H9 (cell line): ENCODE results near the gene USP21. TPM values are rescaled to one million over a fixed set of nuclear protein-coding genes. Genes with fewer than 3 reads are reported as not detected.

Experiments used
- DNase-seq: peaks from one replicate; pipeline ENCODE4 v3.0.0-alpha.2; 2017
- H2AFZ ChIP-seq: one replicate; pipeline ENCODE4 v1.6.1; 2013; ENCODE audit warnings: mild to moderate bottlenecking, low read length, control low read depth, moderate library complexity
- H2AK5ac ChIP-seq: 2 replicates; pipeline ENCODE4 v1.6.1; 2013; ENCODE audit warnings: low read length, control low read depth, mixed read lengths; ENCODE audit not compliant: insufficient read length
- H2BK120ac ChIP-seq: one replicate; pipeline ENCODE4 v1.6.1; 2013; ENCODE audit warnings: low read depth, mild to moderate bottlenecking, low read length, control low read depth, inconsistent platforms; ENCODE audit not compliant: poor library complexity, severe bottlenecking
- H2BK12ac ChIP-seq: 2 replicates; pipeline ENCODE4 v1.6.1; 2013; ENCODE audit warnings: low read length, control low read depth, mixed read lengths, low read depth; ENCODE audit not compliant: insufficient read length
- H2BK15ac ChIP-seq: 2 replicates; pipeline ENCODE4 v1.6.1; 2013; ENCODE audit warnings: low read depth, low read length, control low read depth
- H2BK20ac ChIP-seq: one replicate; pipeline ENCODE4 v1.6.1; 2013; ENCODE audit warnings: low read depth, mild to moderate bottlenecking, low read length, control low read depth, inconsistent platforms; ENCODE audit not compliant: poor library complexity, severe bottlenecking
- H2BK5ac ChIP-seq: 2 replicates; pipeline ENCODE4 v1.6.1; 2013; ENCODE audit warnings: low read length, control low read depth, mixed read lengths; ENCODE audit not compliant: insufficient read length
- H3K14ac ChIP-seq: 2 replicates; pipeline ENCODE4 v1.6.1; 2013; ENCODE audit warnings: low read length, control low read depth; ENCODE audit not compliant: insufficient read depth
- H3K18ac ChIP-seq: 2 replicates; pipeline ENCODE4 v1.6.1; 2013; ENCODE audit warnings: low read depth, mild to moderate bottlenecking, mixed read lengths, low read length, control low read depth; ENCODE audit not compliant: insufficient read length
- H3K23ac ChIP-seq: 2 replicates; pipeline ENCODE4 v1.6.1; 2013; ENCODE audit warnings: low read length, control low read depth, mixed read lengths, low read depth; ENCODE audit not compliant: insufficient read length
- H3K23me2 ChIP-seq: 2 replicates; pipeline ENCODE4 v1.6.1; 2013; ENCODE audit warnings: low read depth, mild to moderate bottlenecking, mixed read lengths, low read length, control low read depth; ENCODE audit not compliant: insufficient read length, poor library complexity, severe bottlenecking
- H3K27ac ChIP-seq: 2 replicates; pipeline ENCODE4 v1.5.1; 2013; ENCODE audit warnings: low read length, control low read depth, mixed read lengths, low read depth; ENCODE audit not compliant: insufficient read length
- H3K27me3 ChIP-seq: 2 replicates; pipeline ENCODE4 v1.6.1; 2013; ENCODE audit warnings: low read length, control low read depth, inconsistent platforms; ENCODE audit not compliant: insufficient read depth
- H3K4ac ChIP-seq: 2 replicates; pipeline ENCODE4 v1.6.1; 2013; ENCODE audit warnings: low read depth, mild to moderate bottlenecking, control low read depth, inconsistent platforms, low read length, moderate library complexity
- H3K4me1 ChIP-seq: 2 replicates; pipeline ENCODE4 v1.6.1; 2013; ENCODE audit warnings: low read length, control low read depth, inconsistent platforms; ENCODE audit not compliant: insufficient read depth
- H3K4me2 ChIP-seq: 2 replicates; pipeline ENCODE4 v1.6.1; 2013; ENCODE audit warnings: low read length, control low read depth, mixed read lengths; ENCODE audit not compliant: insufficient read length, insufficient read depth
- H3K56ac ChIP-seq: 2 replicates; pipeline ENCODE4 v1.6.1; 2013; ENCODE audit warnings: low read depth, mild to moderate bottlenecking, mixed read lengths, low read length, control low read depth; ENCODE audit not compliant: insufficient read length
- H3K79me1 ChIP-seq: 2 replicates; pipeline ENCODE4 v1.6.1; 2013; ENCODE audit warnings: low read depth, mild to moderate bottlenecking, moderate library complexity, low read length, control low read depth, inconsistent platforms; ENCODE audit not compliant: insufficient read depth, poor library complexity, severe bottlenecking
- H3K79me2 ChIP-seq: 2 replicates; pipeline ENCODE4 v1.6.1; 2013; ENCODE audit warnings: low read length, control low read depth, inconsistent platforms; ENCODE audit not compliant: insufficient read depth
- H3K9ac ChIP-seq: 2 replicates; pipeline ENCODE4 v1.6.1; 2013; ENCODE audit warnings: low read length, control low read depth, mixed read lengths; ENCODE audit not compliant: insufficient read length; ENCODE audit errors: extremely low read depth
- H3K9me3 ChIP-seq: one replicate; pipeline ENCODE4 v1.6.1; 2013; ENCODE audit warnings: low read depth, low read length, inconsistent platforms; ENCODE audit not compliant: control insufficient read depth
- H3T11ph ChIP-seq: one replicate; pipeline ENCODE4 v1.6.1; 2013; ENCODE audit warnings: mild to moderate bottlenecking, low read length, control low read depth, inconsistent platforms
- H4K20me1 ChIP-seq: one replicate; pipeline ENCODE4 v1.6.1; 2013; ENCODE audit not compliant: control insufficient read depth, insufficient read length, insufficient read depth
- H4K5ac ChIP-seq: 2 replicates; pipeline ENCODE4 v1.6.1; 2013; ENCODE audit warnings: low read depth, mild to moderate bottlenecking, mixed read lengths, low read length, control low read depth; ENCODE audit not compliant: insufficient read length
- H4K8ac ChIP-seq: replicated peaks from 2 replicates; pipeline ENCODE4 v1.6.1; 2013; ENCODE audit warnings: low read length, control low read depth, mixed read lengths, low read depth; ENCODE audit not compliant: insufficient read length
- H4K91ac ChIP-seq: 2 replicates; pipeline ENCODE4 v1.6.1; 2013; ENCODE audit warnings: low read depth, mild to moderate bottlenecking, moderate library complexity, mixed read lengths, low read length, control low read depth; ENCODE audit not compliant: insufficient read length
- H3K27ac Mint-ChIP-seq, 3 experiments: 2 replicates in 2 of 3; 3 replicates in 1 of 3; pipeline ENCODE4 v1.8.0; 2020 to 2021; ENCODE audit warnings: mixed read lengths in 3 of 3, mild to moderate bottlenecking in 1 of 3, moderate library complexity in 1 of 3
- H3K27me3 Mint-ChIP-seq: 2 replicates; pipeline ENCODE4 v1.8.0; 2021; ENCODE audit warnings: low read depth, mild to moderate bottlenecking, moderate library complexity, mixed read lengths
- H3K36me3 Mint-ChIP-seq, 3 experiments: 2 replicates in 2 of 3; 3 replicates in 1 of 3; pipeline ENCODE4 v1.8.0; 2020 to 2021; ENCODE audit warnings: low read depth in 3 of 3, mixed read lengths in 3 of 3; ENCODE audit not compliant: insufficient read depth in 1 of 3
- H3K4me1 Mint-ChIP-seq, 2 experiments: 2 replicates each; pipeline ENCODE4 v1.8.0; 2020; ENCODE audit warnings: mixed read lengths in 2 of 2
- H3K4me3 Mint-ChIP-seq, 2 experiments: 2 replicates in 1 of 2; 3 replicates in 1 of 2; pipeline ENCODE4 v1.8.0; 2020 to 2021; ENCODE audit warnings: mild to moderate bottlenecking in 2 of 2, mixed read lengths in 2 of 2, moderate library complexity in 1 of 2
- H3K9me3 Mint-ChIP-seq, 2 experiments: 2 replicates in 1 of 2; 3 replicates in 1 of 2; pipeline ENCODE4 v1.8.0; 2020; ENCODE audit warnings: mild to moderate bottlenecking in 2 of 2, mixed read lengths in 2 of 2, moderate library complexity in 1 of 2
- WGBS: extraction: QIAGEN DNeasy Blood & Tissue Kit; methylation state at CpG from one replicate; pipeline ENCODE4 v1.1.7; 2013; ENCODE audit warnings: missing lambda C conversion rate, low lambda C conversion rate, mixed read lengths; ENCODE audit not compliant: insufficient read length; ENCODE audit errors: extremely low coverage; 5-methylcytosine and 5-hydroxymethylcytosine counted together
- total RNA-seq: library from RNA; stranded (reverse); gene quantifications from 2 replicates; pipeline ENCODE4 v1.2.1, GENCODE V29; 2021
- TF ChIP-seq, protein P1 (sequence below): fragments of 200-600 bp; sonication (generic); conservative IDR thresholded peaks from 3 replicates; pipeline ENCODE4 v1.8.0; 2021; ENCODE audit warnings: antibody characterized with exemption, mild to moderate bottlenecking

USP21 gene
- total RNA-seq, 1 experiment from 2014 or later: 17.9 TPM

DNA sequence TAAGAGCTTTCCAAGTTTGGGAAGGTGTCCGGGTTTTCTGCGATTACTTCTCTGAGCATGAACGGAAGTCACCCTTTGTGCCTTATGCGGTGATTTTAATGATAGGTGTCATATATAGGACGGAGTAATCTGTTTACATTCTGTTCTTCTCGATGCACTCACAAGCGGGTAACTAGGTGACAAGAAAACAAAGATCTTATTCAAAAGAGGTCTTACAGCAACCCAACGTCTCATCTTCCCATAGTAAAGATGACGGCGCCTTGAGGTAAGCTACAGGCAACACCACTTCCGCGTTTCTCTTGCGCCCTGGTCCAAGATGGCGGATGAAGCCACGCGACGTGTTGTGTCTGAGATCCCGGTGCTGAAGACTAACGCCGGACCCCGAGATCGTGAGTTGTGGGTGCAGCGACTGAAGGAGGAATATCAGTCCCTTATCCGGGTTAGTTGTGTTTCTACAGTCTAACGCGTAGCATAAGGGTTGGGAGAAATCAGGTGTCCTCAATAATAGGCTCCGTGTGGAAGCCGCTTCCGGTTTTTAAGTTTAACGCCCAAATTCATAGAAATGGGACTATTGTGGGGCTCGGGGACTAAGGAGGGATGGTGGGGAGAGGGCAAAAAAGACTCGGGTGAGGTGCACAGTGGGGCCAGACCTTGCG is 5.5 kb upstream of the USP21 start, which contains the start of gene UFC1:
TSS of gene UFC1 (plus strand) at position 297 of the 656 bp plus-strand sequence. CDS start at position 317, 20 bp downstream.
- H3K27me3 Mint-ChIP-seq: no peaks in the 10 kb centered on the region
- peak within 1 kb of the TSS; percentile 98 to 100 (median 100) for H3K27ac Mint-ChIP-seq
- no CpG with 5 or more reads among the region's 33 CpGs for WGBS
- H3K79me1 ChIP-seq: no peaks in the 10 kb centered on the region
- peak within 1 kb of the TSS; percentile 99 for H3K18ac ChIP-seq
- H3K9me3 ChIP-seq: no peaks in the 10 kb centered on the region
- H4K5ac ChIP-seq: peak within 1 kb of the TSS; percentile 39
- H3K27me3 ChIP-seq: no peaks in the 10 kb centered on the region
- peak within 1 kb of the TSS; percentile 100 for H3K14ac ChIP-seq
- TF ChIP-seq, protein P1, sequence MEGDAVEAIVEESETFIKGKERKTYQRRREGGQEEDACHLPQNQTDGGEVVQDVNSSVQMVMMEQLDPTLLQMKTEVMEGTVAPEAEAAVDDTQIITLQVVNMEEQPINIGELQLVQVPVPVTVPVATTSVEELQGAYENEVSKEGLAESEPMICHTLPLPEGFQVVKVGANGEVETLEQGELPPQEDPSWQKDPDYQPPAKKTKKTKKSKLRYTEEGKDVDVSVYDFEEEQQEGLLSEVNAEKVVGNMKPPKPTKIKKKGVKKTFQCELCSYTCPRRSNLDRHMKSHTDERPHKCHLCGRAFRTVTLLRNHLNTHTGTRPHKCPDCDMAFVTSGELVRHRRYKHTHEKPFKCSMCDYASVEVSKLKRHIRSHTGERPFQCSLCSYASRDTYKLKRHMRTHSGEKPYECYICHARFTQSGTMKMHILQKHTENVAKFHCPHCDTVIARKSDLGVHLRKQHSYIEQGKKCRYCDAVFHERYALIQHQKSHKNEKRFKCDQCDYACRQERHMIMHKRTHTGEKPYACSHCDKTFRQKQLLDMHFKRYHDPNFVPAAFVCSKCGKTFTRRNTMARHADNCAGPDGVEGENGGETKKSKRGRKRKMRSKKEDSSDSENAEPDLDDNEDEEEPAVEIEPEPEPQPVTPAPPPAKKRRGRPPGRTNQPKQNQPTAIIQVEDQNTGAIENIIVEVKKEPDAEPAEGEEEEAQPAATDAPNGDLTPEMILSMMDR: no peak
- peak within 1 kb of the TSS; percentile 98 for H4K8ac ChIP-seq
- peak within 1 kb of the TSS; percentile 98 for H3K9ac ChIP-seq
- DNase-seq: peak; percentile 85
- peaks cover 10 to 20% (median 17%) of the 10 kb centered on the region in 3 experiments; a peak in 6 of 7 replicates for H3K36me3 Mint-ChIP-seq
- H3K4ac ChIP-seq: peak within 1 kb of the TSS; percentile 84; the same call in 1 of the 2 replicates
- no peaks in the 10 kb centered on the region for H4K20me1 ChIP-seq
- peak within 1 kb of the TSS; percentile 71 for H3K56ac ChIP-seq
- H3K4me1 Mint-ChIP-seq: peaks cover 15 to 16% of the 10 kb centered on the region in 2 experiments
- H2BK120ac ChIP-seq: peak within 1 kb of the TSS; percentile 95
- H3K9me3 Mint-ChIP-seq: no peaks in the 10 kb centered on the region
- H2BK20ac ChIP-seq: peak within 1 kb of the TSS; percentile 78
- H3K4me2 ChIP-seq: peak within 1 kb of the TSS; percentile 69
- peak within 1 kb of the TSS; percentile 66 for H2BK5ac ChIP-seq
- H2AFZ ChIP-seq: peak within 1 kb of the TSS; percentile 99
- peak within 1 kb of the TSS; percentile 2 for H3K23ac ChIP-seq
- peak within 1 kb of the TSS; percentile 100 for H3T11ph ChIP-seq
- H3K27ac ChIP-seq: peak within 1 kb of the TSS; percentile 93
- no peak within 1 kb of the TSS for H2BK15ac ChIP-seq
- no peaks in the 10 kb centered on the region for H3K23me2 ChIP-seq
- peak within 1 kb of the TSS; percentile 99 to 100 for H3K4me3 Mint-ChIP-seq
- no peaks in the 10 kb centered on the region for H3K79me2 ChIP-seq
- peak within 1 kb of the TSS; percentile 51 for H2AK5ac ChIP-seq
- peak within 1 kb of the TSS; percentile 77 for H2BK12ac ChIP-seq
- no peaks in the 10 kb centered on the region for H3K4me1 ChIP-seq
- H4K91ac ChIP-seq: no peak within 1 kb of the TSS
